HepG2 (cell line): ENCODE measurements around the gene VEGFC. TPM values are rescaled to one million over a fixed set of nuclear protein-coding genes. Genes with fewer than 3 reads are reported as not detected.

Source experiments
- AFF4 ChIP-seq: sonication (generic); formaldehyde crosslinking; IDR thresholded peaks from 2 replicates; pipeline ENCODE4 v1.4.0; 2020; ENCODE audit warnings: missing genetic modification reagents
- ATF1 ChIP-seq: IDR thresholded peaks from 2 replicates; pipeline ENCODE4 v1.6.1; 2016; ENCODE audit warnings: mild to moderate bottlenecking, control low read depth
- CENPT ChIP-seq: sonication (generic); formaldehyde crosslinking; IDR thresholded peaks from 2 replicates; pipeline ENCODE4 v1.8.0; 2022; ENCODE audit warnings: low read depth, mild to moderate bottlenecking, moderate library complexity, missing genetic modification reagents
- RBAK ChIP-seq: sonication (generic); formaldehyde crosslinking; IDR thresholded peaks from 2 replicates; pipeline ENCODE4 v1.5.1; 2020; ENCODE audit warnings: mild to moderate bottlenecking, missing genetic modification reagents
- ZBTB42 ChIP-seq: sonication (generic); formaldehyde crosslinking; IDR thresholded peaks from 2 replicates; pipeline ENCODE4 v1.5.0; 2020; ENCODE audit warnings: mild to moderate bottlenecking, missing genetic modification reagents
- ZFYVE20 ChIP-seq: sonication (generic); formaldehyde crosslinking; IDR thresholded peaks from 2 replicates; pipeline ENCODE4 v1.8.0; 2023; ENCODE audit warnings: low read depth, mild to moderate bottlenecking, moderate library complexity, missing genetic modification reagents, borderline replicate concordance
- ZNF510 ChIP-seq: sonication (generic); formaldehyde crosslinking; IDR thresholded peaks from 2 replicates; pipeline ENCODE4 v1.4.0; 2020; ENCODE audit warnings: low read depth, mild to moderate bottlenecking, missing genetic modification reagents
- ZNF672 ChIP-seq: sonication (generic); formaldehyde crosslinking; IDR thresholded peaks from 2 replicates; pipeline ENCODE4 v1.8.1; 2022; ENCODE audit warnings: missing genetic modification reagents
- ZNF777 ChIP-seq: sonication (generic); formaldehyde crosslinking; IDR thresholded peaks from 2 replicates; pipeline ENCODE4 v1.4.0; 2020; ENCODE audit warnings: missing genetic modification reagents
- polyA plus RNA-seq, 8 experiments: library from polyadenylated mRNA; depleted of rRNA in 3 of 8; stranded (reverse) in 7 of 8; unstranded in 1 of 8; fragments of >200 nt; fragmentation: Illumina TruSeq in 4 of 8; extraction: Trizol in 4 of 8; gene quantifications; 2 replicates each; pipeline versions ENCODE4 v1.2.1 to v1.2.3, GENCODE V29; 2011 to 2016; ENCODE audit warnings: low read depth in 4 of 8, missing spikeins in 1 of 8, mixed read lengths in 1 of 8; ENCODE audit not compliant: insufficient read depth in 1 of 8
- total RNA-seq, 5 experiments: library from RNA; depleted of rRNA; stranded (reverse); fragments of >200 nt; fragmentation: Illumina TruSeq; extraction: Trizol; gene quantifications; 2 replicates each; pipeline ENCODE4 v1.2.3, GENCODE V29; 2016; ENCODE audit warnings: low read depth in 1 of 5
- TF ChIP-seq, protein P1 (sequence below): sonication (generic); formaldehyde crosslinking; IDR thresholded peaks from 2 replicates; pipeline ENCODE4 v1.8.1; 2023; ENCODE audit warnings: mild to moderate bottlenecking, missing genetic modification reagents
- TF ChIP-seq, protein P2 (sequence below): fragments of 450-650 bp; IDR thresholded peaks from 2 replicates; pipeline ENCODE4 v1.6.1; 2017; ENCODE audit warnings: mild to moderate bottlenecking

Gene VEGFC
- total and polyA plus RNA-seq, 2 of the 13 experiments (the other 11 are each of a cell fraction or from before 2014, with no cell fraction given), result not detected

DNA sequence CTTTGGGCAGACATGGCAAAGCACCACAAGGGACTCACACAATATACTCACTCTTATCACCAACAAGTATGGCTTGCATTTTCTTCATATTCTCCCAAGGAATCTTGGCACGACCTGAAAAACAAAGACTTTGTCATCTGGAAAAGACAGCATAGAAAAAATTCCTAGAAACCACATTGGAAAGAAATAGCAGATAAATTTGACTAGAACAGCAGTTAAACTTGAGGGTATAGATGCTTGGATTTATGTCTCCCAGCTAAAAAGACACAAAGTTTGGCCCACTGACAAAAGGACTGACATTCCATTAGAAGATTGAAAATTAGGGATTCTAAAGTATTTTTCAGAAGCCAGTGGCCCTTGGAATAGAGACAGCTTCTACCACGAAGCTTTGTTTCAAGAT is 6.9 kb upstream of the VEGFC start (continued):
- TF ChIP-seq AFF4 (no peak), CENPT (CRISPR knock-in tag) (no peak), ZFYVE20 (CRISPR knock-in tag) (no peak), ATF1 (CRISPR knock-in tag) (no peak), ZNF672 (CRISPR knock-in tag) (no peak), RBAK (CRISPR knock-in tag) (no peak), ZNF510 (no peak), ZBTB42 (no peak), ZNF777 (no peak)
- TF ChIP-seq, protein P1, sequence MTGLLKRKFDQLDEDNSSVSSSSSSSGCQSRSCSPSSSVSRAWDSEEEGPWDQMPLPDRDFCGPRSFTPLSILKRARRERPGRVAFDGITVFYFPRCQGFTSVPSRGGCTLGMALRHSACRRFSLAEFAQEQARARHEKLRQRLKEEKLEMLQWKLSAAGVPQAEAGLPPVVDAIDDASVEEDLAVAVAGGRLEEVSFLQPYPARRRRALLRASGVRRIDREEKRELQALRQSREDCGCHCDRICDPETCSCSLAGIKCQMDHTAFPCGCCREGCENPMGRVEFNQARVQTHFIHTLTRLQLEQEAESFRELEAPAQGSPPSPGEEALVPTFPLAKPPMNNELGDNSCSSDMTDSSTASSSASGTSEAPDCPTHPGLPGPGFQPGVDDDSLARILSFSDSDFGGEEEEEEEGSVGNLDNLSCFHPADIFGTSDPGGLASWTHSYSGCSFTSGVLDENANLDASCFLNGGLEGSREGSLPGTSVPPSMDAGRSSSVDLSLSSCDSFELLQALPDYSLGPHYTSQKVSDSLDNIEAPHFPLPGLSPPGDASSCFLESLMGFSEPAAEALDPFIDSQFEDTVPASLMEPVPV (CRISPR knock-in tag), result no peak
- TF ChIP-seq, protein P2, sequence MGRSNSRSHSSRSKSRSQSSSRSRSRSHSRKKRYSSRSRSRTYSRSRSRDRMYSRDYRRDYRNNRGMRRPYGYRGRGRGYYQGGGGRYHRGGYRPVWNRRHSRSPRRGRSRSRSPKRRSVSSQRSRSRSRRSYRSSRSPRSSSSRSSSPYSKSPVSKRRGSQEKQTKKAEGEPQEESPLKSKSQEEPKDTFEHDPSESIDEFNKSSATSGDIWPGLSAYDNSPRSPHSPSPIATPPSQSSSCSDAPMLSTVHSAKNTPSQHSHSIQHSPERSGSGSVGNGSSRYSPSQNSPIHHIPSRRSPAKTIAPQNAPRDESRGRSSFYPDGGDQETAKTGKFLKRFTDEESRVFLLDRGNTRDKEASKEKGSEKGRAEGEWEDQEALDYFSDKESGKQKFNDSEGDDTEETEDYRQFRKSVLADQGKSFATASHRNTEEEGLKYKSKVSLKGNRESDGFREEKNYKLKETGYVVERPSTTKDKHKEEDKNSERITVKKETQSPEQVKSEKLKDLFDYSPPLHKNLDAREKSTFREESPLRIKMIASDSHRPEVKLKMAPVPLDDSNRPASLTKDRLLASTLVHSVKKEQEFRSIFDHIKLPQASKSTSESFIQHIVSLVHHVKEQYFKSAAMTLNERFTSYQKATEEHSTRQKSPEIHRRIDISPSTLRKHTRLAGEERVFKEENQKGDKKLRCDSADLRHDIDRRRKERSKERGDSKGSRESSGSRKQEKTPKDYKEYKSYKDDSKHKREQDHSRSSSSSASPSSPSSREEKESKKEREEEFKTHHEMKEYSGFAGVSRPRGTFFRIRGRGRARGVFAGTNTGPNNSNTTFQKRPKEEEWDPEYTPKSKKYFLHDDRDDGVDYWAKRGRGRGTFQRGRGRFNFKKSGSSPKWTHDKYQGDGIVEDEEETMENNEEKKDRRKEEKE, result no peak
